NCI-H2171 (cell line): ENCODE results near the gene OVAAL.
A peak's percentile ranks its signal among the peaks of the same experiment; 100 is the strongest.

Experiments
- DNase-seq: peaks from one replicate; lab custom pipeline; 2025; lab: John Stamatoyannopoulos, UW

The OVAAL gene

DNA sequence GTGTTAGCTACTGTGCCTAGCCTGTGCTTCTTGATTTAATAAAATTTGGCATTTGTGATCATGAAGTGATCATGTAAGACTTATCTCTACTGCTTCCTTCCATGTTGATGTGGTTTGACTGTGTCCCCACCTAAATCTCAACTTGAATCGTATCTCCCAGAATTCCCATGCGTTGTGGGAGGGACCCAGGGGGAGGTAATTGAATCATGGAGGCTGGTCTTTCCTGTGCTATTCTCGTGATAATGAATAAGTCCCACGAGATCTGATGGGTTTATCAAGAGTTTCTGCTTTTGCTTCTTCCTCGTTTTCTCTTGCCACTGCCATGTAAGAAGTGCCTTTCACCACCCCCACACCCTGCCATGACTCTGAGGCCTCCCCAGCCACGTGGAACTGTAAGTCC lies at the start of gene OVAAL:
Gene OVAAL, plus strand, starts transcription at position 301 of the 400 bp plus-strand sequence.
- DNase-seq: no peak

DNA sequence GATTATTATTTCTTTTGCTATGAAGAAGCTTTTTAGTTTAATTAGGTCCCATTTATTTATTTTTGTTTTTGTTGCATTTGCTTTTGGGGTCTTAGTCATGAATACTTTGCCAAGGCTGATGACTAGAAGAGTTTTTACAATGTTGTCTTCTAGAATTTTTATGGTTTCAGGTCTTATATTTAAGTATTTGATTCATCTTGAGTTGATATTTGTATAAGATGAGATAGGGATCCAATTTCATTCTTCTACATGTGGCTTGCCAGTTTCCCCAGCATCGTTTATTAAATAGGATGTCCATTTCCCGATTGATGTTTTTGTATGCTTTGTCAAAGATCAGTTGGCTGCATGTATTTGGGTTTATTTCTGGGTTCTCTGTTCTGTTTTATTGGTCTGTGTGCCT lies 47.9 kb upstream of the OVAAL start:
- no peak for DNase-seq

DNA sequence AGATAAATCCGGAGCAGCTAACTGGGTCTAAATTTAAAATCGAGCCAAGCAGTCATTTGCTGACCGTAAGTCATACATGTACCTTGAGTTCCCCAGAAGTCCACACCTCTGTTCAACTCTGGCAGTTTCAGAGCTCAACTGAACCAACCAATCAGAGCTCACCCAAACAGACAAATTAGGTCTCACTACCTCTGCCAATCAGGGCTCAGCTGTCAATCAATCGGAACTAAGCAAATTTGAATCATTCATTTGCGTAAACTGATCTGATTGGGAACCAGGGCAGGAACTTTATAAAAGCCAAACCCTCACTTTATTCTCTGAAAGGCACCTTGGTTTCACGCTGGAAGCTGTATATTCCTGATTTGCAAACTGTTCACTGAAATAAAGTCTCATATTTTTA lies 45.2 kb upstream of the OVAAL start:
- DNase-seq: no peak

- DNase-seq: no peak
These were observed 43.4 kb upstream of the OVAAL start for GRCh38 chr1:180515364-180515763.

- peak; percentile 75 for DNase-seq
These were observed 42.8 kb upstream of the OVAAL start for GRCh38 chr1:180515857-180516388.

GRCh38 chr1:180519846-180520245 lies 38.9 kb upstream of the OVAAL start:
- no peak for DNase-seq

DNA sequence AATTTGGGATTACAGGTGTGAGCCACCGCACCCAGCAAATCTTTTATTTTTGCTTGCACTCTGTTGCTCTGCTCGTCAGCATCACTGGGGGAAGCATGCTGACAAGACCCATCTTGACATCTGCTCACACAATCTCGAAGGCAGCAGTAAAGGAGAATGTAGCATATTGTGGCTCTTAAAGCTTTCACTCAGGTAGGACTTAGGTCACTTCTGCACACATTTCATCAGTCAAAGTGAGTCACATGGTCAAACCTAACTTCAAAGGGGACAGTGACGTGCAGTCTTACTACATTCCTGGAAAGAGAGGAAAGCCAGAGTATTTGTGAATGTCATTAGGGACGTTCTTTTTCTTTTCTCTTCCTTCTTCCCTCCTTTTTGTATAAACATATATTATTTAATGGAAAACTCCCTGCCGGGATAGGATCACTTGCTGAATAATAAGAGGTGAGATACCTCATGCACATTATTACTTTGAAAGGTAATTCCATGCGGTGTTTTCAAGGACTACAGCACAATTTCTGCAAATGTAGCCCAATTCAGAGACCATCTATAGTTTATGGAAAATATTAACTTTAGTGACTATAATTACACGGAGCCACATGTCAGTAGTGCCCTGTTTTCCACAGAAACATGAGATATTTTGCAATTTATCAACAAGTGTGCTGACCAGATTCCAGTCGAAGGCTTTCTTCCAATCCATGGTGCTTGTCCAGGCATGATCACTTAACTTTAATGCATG lies 37.1 kb upstream of the OVAAL start:
- no peak for DNase-seq

DNA sequence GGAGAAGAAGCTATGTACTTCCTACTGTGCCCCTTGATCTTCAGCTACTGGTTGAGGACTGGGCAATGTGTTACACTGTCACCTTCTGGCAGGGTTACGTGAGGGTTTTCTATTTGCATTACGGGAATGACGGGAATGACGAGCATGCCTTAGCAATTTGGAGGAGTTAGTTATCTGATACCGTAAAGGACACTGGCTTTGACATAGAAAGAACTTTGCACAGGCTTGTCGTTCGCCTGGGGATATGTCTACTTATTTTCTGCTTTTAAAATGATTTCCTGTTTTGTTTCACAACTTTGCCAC lies 36.6 kb upstream of the OVAAL start:
- DNase-seq: no peak

DNA sequence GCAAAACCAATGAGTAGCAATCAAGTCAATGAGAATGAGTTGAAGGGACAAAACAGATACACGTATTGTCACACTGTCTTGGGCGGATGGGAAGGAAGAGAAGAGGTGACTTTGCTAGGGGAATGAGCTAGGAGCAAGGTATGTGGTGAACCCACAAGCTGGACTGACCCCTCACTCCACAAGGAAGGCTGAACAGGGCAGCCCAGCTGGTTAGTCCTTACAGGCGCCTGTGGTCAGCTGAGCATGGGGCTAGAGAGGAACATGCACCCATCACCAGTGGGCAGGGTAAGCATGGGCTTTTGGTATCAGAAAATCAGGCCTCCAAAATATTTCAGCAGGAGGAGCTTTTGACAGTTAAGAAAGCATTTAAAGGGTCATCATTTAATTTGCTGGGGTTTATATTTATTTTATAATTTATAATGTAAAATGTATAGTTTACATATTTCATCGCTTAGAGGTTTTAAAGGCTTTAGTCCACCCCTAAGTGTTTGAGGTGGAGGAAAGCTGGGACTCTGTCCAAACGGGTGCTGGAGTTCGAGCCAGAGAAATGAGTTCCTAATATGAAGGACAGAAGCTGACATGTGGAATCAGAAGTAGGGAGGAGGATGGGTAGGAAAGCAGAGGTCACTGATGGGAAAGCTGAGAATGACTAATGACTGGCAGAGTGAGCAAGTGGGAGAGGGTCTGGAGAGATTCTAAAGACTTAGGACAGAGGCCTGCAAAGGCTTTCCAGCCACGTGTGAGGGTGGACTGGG lies 34.4 kb upstream of the OVAAL start:
- no peak for DNase-seq

- no peak for DNase-seq
These were observed 33.6 kb upstream of the OVAAL start for GRCh38 chr1:180524915-180525714.

DNA sequence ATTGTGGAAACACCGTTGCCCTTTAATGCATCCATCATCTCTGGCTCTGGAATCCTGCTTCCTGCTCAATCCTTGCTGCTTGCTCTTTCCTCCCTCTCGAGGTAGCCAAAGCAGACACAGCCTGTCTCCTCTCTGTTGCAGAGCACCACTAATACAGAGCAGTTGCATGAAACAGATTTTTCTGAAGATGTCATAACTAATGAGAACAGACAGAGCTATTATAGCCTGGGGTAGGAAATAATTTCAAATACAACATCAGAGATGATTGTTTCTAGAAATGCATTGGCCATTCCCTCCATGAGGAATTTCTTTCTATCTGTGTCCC lies 33.1 kb upstream of the OVAAL start:
- no peak for DNase-seq

GRCh38 chr1:180527101-180527669 lies 31.6 kb upstream of the OVAAL start:
- DNase-seq: no peak

GRCh38 chr1:180528868-180529470 lies 29.8 kb upstream of the OVAAL start:
- DNase-seq: no peak

GRCh38 chr1:180530501-180530900 lies 28.3 kb upstream of the OVAAL start:
- no peak for DNase-seq

GRCh38 chr1:180532854-180533253 lies 25.9 kb upstream of the OVAAL start:
- DNase-seq: no peak

DNA sequence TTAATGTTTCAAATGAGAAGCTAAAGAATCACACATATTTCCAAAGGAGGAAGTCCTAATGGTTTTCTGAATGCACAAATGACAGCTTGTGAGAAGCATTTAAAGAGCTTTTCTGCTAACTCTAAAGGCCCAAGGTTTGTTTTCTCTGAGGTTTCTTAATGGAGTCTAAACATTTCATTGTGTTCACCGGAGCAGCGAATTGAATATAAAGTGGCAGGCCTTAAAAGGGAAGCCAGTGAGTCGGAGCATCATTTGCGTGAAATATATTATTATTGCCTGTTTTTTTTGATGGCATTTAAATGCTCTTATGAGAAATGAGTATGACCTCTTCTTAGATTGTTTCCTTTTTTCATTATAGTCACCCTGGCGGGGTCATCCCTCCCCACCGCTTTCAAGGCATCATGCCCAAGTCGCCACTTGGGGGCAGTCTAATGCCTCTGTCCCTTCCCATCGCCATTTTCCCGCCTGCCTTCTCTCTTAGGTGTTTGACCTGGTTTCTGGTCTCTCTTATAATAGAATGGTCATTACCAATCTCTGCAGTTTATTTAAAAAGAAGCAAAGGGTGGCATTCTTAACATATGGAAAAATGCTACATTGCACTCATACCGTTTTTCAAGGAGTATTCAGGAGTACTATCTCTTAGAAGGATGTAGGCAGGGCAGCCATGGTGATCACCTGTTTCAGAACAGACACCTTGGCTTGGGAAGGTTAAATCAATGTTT lies 25.3 kb upstream of the OVAAL start:
- no peak for DNase-seq

DNA sequence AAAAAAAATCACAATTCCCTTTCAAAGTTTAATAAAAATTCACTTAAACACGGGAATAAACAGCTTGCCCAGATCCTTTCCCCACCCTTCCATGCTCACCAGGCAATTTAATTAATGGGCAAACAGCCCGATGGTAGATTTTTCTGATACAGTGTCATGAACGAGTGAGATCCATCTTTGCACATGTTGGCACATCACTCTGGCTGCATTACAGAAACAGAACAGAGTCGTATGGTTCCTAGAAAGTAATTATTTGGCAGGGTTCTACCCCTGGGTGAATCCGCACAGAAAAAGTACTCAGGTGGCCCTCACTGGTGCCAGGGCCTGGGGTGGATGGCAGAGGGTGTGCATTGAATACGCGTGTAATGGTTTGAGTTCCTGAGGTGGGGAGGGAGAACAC lies 24.6 kb upstream of the OVAAL start:
- no peak for DNase-seq

DNA sequence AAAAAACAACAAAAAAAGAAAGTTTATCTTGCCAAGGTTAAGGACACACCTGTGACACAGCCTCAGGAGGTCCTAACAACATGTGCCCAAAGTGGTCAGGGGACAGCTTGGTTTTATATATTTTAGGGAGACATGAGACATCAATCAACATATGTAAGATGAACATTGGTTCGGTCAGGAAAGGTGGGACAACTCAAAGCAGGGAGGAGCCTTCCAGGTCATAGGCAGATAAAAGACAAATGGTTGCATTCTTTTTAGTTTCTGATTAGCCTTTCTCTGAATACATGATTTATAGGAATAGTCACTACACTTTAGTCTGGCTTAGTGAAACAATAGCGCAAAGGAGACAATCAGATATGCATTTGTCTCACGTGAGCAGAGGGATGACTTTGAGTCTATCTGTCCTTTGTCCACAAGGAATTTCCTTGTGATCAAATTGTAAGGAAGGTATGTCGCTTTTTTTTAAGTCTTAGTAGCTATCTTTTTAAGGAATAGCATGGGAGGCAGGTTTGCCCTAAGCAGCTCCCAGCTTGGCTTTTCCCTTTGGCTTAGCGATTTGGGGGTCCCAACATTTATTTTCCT lies 23.3 kb upstream of the OVAAL start:
- no peak for DNase-seq

DNA sequence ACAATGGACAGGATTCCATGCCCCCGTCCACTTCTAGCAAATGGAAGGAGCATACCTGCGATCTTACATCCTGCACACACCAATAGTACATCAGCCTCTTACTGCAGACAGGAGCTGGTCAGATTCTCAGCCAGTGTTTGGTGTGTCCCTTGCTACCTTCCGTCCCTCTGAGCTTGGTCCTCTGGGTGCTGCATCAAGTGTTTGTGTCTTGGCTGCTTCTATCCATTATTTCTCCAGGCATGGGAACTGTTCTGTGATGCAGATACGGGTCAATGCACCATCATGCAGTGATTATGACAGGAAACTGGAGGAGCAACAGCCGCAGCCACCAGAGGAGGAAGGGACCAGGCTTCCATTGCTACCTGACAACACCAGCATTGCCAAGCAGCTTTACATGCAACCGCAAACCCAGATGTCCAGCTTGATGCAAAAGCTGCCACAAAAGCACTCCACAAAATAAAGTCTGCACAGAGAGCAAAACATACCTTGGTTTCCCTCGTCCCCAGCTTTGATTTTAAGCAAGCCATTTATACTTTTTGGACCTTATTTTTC lies 21.9 kb upstream of the OVAAL start:
- DNase-seq: no peak

GRCh38 chr1:180539136-180539535 lies 19.6 kb upstream of the OVAAL start:
- DNase-seq: no peak
